Measurements from ENCODE around the gene ALG1L2.
"Not testable (repeated sequence)": the region's sequence is repeated elsewhere in the genome, so short reads cannot be mapped to it uniquely, and the experiment has no call there.

Gene ALG1L2

GRCh38 chr3:130136337-130136736 is 54.7 kb downstream of the ALG1L2 start:
- DNase-seq: not testable (repeated sequence)

GRCh38 chr3:130137685-130138084 is 56.1 kb downstream of the ALG1L2 start:
- not testable (repeated sequence) for DNase-seq

GRCh38 chr3:130138992-130139391 is 57.4 kb downstream of the ALG1L2 start:
- DNase-seq: not testable (repeated sequence)

GRCh38 chr3:130140756-130141155 is 59.1 kb downstream of the ALG1L2 start:
- DNase-seq: not testable (repeated sequence)

GRCh38 chr3:130143648-130144327 is 62.2 kb downstream of the ALG1L2 start:
- DNase-seq: not testable (repeated sequence)

GRCh38 chr3:130144328-130144650 is 62.7 kb downstream of the ALG1L2 start:
- not testable (repeated sequence) for DNase-seq

- DNase-seq: not testable (repeated sequence)
Observed at GRCh38 chr3:130145456-130145855, 63.8 kb downstream of the ALG1L2 start.

GRCh38 chr3:130146465-130146864 is 64.8 kb downstream of the ALG1L2 start:
- not testable (repeated sequence) for DNase-seq
